ENCODE data around the gene LDHAL6B.

Gene LDHAL6B

GRCh38 chr15:59255680-59256336 is 49.2 kb downstream of the LDHAL6B start:
- peak; percentile 84 for ATAC-seq

- no peak for ATAC-seq
These were observed 49.8 kb downstream of the LDHAL6B start for GRCh38 chr15:59256482-59256881.

DNA sequence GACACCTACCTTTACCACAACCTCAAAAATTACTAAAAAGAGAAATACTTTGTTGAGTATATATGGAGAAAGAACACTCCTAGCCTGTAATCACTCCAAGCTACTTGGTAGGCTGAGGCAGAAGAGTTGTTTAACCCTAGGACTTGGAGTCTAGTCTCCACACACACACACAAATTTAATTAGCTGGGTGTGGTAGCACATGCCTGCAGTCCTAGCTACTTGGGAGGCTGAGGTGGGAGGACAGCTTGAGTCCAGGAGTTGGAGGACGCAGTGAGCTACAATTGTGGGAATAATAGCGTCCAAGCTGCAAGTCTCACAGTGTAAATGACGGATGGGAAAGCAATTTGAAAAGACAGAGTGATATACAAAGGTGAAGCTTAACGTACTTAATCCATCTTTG is 50.5 kb downstream of the LDHAL6B start:
- ATAC-seq = no peak

Measured in activated CD4-positive, CD25-positive, alpha-beta regulatory T cell treated with anti-CD3 and anti-CD28 coated beads, Interleukin-2, amount 50 U/mL, for 24 hours (primary cell).